Peyer's patch (tissue), 4 donors: ENCODE results near the gene CDH23. TPM values are rescaled to one million over a fixed set of nuclear protein-coding genes. Genes with fewer than 3 reads are reported as not detected.

Experiments
- DNase-seq, 3 donors: peaks; one replicate each; pipeline ENCODE4 v3.0.0-alpha.2; 2017 to 2019
- H3K27ac ChIP-seq, 4 donors: fragments of 200-600 bp; sonication (generic); one replicate each; pipeline ENCODE4 v1.5.1; 2016 to 2019
- H3K27me3 ChIP-seq, 2 donors: fragments of 200-600 bp; sonication (generic); one replicate each; pipeline ENCODE4 v1.5.1; 2019
- H3K36me3 ChIP-seq, 3 donors: fragments of 200-600 bp; sonication (generic); one replicate each; pipeline ENCODE4 v1.5.1; 2016 to 2019
- H3K4me1 ChIP-seq, 4 donors: fragments of 200-600 bp; sonication (generic); one replicate each; pipeline ENCODE4 v1.5.1; 2016 to 2019
- H3K4me3 ChIP-seq, 4 donors: fragments of 200-600 bp; sonication (generic); 1 replicate in 3 of 4; 2 replicates in 1 of 4; pipeline ENCODE4 v1.5.1; 2016 to 2019; ENCODE audit warnings: mild to moderate bottlenecking in 1 of 4
- H3K9me3 ChIP-seq, 4 donors: fragments of 200-600 bp; sonication (generic); one replicate each; pipeline ENCODE4 v1.5.1; 2016 to 2019; ENCODE audit warnings: mild to moderate bottlenecking in 1 of 4
- CTCF ChIP-seq, 6 experiments: fragments of 450-650 bp in 4 of 6; fragments of 200-600 bp in 2 of 6; sonication (generic) in 1 of 6; IDR thresholded peaks; one replicate each; pipeline ENCODE4 v1.5.1; 2017 to 2019; ENCODE audit warnings: antibody characterized with exemption in 6 of 6, mild to moderate bottlenecking in 3 of 6, moderate library complexity in 1 of 6
- POLR2A ChIP-seq, 2 donors: fragments of 450-650 bp; IDR thresholded peaks; one replicate each; pipeline ENCODE4 v1.5.1; 2017; ENCODE audit warnings: antibody characterized with exemption in 2 of 2, mild to moderate bottlenecking in 2 of 2, moderate library complexity in 2 of 2
- total RNA-seq, 4 donors: library from RNA; depleted of rRNA; stranded (reverse); fragments of >200 nt; gene quantifications; one replicate each; pipeline ENCODE4 v1.1.0, GENCODE V29; 2016

The CDH23 gene
- total RNA-seq, 4 donors from 2014 or later, result 3.2 to 9.9 (median 5.4) TPM

DNA sequence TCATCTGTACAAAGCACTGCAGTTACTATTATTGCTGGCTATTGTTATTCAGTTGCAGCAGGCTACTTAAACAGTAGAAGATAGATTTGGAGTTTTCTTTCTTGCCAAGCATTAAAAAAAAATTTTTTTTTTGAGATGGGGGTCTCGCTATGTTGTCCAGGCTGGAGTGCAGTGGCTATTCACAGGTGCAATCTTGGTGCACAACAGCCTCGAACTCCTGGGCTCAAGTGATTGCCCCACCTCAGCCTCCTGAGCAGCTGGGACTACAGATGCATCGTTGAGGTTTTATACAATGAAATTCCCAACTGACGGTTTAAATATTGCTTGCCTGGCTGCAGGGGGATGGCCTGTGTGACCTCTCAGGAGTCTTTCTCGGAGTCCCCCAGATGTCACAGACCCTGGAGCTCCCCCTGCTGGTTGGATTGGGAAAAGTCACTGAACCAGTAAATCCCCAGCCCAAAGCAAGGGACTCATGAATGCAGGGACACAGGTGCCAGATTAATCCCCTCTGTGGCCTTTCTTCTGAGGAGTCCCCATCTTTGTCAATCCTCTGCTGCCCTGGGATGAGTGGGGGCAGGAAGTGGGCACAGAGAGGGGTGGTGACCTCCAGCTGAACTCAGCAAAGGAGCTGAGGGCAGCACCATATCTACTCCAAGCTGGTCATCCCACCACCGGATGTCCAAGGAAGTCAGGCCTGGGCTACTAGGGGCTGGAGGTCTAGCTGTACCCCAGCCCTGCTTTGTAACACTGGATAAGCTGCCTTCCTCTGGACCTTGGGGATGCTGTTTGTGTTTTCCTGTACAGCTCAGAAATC, 173.3 kb downstream of the CDH23 start:
- DNase-seq, result peak; percentile 64 to 92 (median 76)
- no peak overlapping the region for H3K27ac ChIP-seq
- no peaks in the 10 kb centered on the region for H3K36me3 ChIP-seq
- no peak overlapping the region for H3K4me3 ChIP-seq
- TF ChIP-seq POLR2A (IDR thresholded peaks at IDR 0.05) (no peak), CTCF (IDR thresholded peaks at IDR 0.05) (peak; percentile 71 to 82 (median 78))
- H3K9me3 ChIP-seq, result no peaks in the 10 kb centered on the region
- H3K4me1 ChIP-seq, result no peaks in the 10 kb centered on the region
- no peaks in the 10 kb centered on the region for H3K27me3 ChIP-seq

DNA sequence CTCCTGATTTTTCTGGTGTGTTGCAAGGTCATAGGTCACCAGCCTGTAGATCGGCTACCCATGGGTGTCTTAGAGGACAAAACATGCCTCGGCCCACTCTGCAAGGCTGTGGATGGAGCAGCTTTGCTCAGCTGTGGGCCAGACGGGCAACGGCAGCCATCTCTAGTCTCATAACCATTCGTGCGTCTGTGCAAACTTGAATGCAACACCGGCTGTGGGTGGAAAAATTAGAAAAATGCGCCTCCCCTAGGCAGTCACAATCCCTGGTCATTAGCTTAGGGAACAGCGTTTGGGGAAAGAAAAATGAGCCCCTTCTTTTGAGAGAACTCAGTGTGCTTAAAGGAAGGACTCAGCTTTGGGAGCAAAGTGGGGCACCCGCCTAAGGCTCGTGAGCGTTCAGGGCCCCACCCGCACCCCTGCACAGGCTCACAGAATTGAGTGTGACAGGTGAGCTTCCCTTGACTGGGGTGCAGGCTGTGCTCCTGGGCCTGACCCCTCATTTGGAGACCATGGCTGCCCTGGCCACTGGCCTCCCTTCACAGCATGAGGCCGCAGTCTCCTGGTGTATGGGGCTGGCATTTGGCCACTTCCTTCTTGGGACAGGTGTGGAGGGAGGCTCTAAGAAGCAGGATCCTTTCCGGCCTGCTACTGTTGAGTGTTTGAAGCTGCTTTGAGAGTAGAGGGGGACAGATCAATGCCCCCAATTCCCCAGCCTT, 174.9 kb downstream of the CDH23 start:
- Histone ChIP-seq H3K27ac (no peak overlapping the region), H3K4me3 (no peak overlapping the region), H3K36me3 (no peaks in the 10 kb centered on the region), H3K4me1 (no peaks in the 10 kb centered on the region), H3K27me3 (no peaks in the 10 kb centered on the region), H3K9me3 (no peaks in the 10 kb centered on the region)
- TF ChIP-seq CTCF (IDR thresholded peaks at IDR 0.05) (no peak), POLR2A (IDR thresholded peaks at IDR 0.05) (no peak)
- no peak for DNase-seq

DNA sequence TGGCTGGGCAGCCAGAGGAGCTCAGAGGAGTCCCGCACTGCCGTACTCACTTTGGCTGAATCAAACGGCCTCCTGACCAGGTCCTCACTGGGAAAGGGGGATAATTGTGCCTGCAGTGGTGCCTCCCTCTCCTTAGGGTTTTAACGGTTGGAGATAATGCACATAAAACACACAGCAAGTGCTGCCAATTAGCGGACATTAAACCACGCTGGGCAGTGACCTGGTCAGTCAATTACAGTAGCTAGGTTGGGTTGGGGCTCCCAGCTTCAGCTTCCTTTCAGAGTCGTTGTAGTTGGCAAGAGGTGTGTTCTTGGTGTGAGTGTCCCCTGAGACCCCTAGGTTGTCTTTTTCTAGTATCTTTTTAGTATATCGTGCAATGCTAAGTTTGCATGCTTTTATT, 176.2 kb downstream of the CDH23 start:
- Histone ChIP-seq H3K27me3 (no peaks in the 10 kb centered on the region), H3K27ac (no peak overlapping the region), H3K36me3 (no peaks in the 10 kb centered on the region), H3K4me3 (no peak overlapping the region), H3K9me3 (no peaks in the 10 kb centered on the region), H3K4me1 (no peaks in the 10 kb centered on the region)
- DNase-seq, result no peak
- TF ChIP-seq CTCF (IDR thresholded peaks at IDR 0.05) (no peak), POLR2A (IDR thresholded peaks at IDR 0.05) (no peak)

DNA sequence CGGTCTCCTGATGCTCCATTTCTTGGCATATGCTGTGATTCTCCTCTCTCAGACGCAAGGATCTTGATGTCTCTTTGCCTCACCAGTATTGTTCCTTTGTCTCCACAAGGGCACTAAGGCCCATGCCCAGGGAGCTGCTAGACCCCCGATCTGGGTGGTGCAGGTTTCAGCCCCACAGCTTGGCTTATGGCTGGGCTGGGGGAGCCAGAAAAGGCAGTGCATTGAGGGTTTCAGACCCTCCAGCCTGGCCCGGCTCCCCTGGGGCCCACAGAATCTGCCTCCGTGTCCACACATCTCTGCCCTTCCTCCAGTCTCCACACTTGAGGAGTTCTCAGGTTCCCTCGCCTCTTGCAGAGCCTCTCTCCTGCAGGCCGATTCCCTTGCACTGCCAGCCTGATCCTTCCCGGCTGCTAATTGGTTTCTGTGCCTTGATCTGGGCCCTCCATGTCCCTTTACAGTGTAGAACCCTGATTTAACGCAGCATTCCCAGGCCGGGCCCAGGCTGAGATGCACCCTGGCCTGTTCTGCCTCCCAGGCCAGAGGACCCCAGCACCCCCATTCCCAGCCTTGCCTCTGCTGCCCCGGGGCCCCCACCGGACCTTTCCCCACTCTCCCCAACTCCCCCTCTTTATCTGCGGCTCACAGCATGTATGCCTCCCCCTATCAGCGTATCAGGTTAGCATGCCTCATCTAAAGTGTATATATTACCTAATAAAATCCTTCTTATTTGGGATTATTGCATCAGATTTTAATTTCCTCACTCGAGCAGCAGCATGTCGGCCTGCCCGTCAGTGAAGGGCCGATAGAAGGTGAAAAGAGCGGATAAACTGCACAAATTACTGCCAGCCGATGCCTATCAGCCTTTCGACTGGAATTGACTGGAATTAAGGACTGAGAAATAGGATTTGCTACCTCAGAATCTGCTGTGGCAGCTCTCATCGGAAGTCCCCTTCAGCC, 177.1 kb downstream of the CDH23 start:
- Histone ChIP-seq H3K27ac (no peak overlapping the region), H3K4me3 (no peak overlapping the region), H3K27me3 (no peaks in the 10 kb centered on the region), H3K36me3 (no peaks in the 10 kb centered on the region), H3K4me1 (no peaks in the 10 kb centered on the region), H3K9me3 (no peaks in the 10 kb centered on the region)
- no peak for DNase-seq
- TF ChIP-seq POLR2A (IDR thresholded peaks at IDR 0.05), result no peak
- no peak for TF ChIP-seq CTCF (IDR thresholded peaks at IDR 0.05)

- Histone ChIP-seq H3K9me3 (no peaks in the 10 kb centered on the region), H3K27ac (no peak overlapping the region), H3K27me3 (no peaks in the 10 kb centered on the region), H3K4me1 (no peaks in the 10 kb centered on the region), H3K36me3 (no peaks in the 10 kb centered on the region), H3K4me3 (no peak overlapping the region)
- TF ChIP-seq POLR2A (IDR thresholded peaks at IDR 0.05), result no peak
- no peak for TF ChIP-seq CTCF (IDR thresholded peaks at IDR 0.05)
- no peak for DNase-seq
These were observed 178.7 kb downstream of the CDH23 start for GRCh38 chr10:71575451-71575850.
